ENCODE data around the gene ATOH8.

Gene ATOH8

GRCh38 chr2:85778646-85779379 lies 25.0 kb downstream of the ATOH8 start:
- H3K4me1 ChIP-seq (ENCODE audit: control insufficient read depth, low read length) = no peaks in the 10 kb centered on the region
- no peaks in the 10 kb centered on the region for H3K9me3 ChIP-seq (ENCODE audit: control insufficient read depth, insufficient read depth, low read length)
- no peak overlapping the region for H3K27ac ChIP-seq (ENCODE audit: low read depth, low read length)
- TF ChIP-seq EZH2phosphoT487 (IDR thresholded peaks at IDR 0.05; ENCODE audit: borderline replicate concordance, low read length) (no peak), CTCF (IDR thresholded peaks at IDR 0.05; ENCODE audit: low read depth, low read length, poor library complexity, severe bottlenecking) (no peak)
- no peaks in the 10 kb centered on the region for H3K9me2 ChIP-seq (replicated peaks; ENCODE audit: control insufficient read depth, low read length)
- H3K79me2 ChIP-seq (ENCODE audit: control insufficient read depth, low read length) = no peaks in the 10 kb centered on the region
- peaks cover 3% of the 10 kb centered on the region; the same call in 1 of the 2 replicates for H4K20me1 ChIP-seq (ENCODE audit: control insufficient read depth, insufficient read depth, low read depth, low read length)
- H3K27me3 ChIP-seq (ENCODE audit: control insufficient read depth, low read length) = peaks cover 7% of the 10 kb centered on the region; the same call in 1 of the 2 replicates
- H3K4me3 ChIP-seq (ENCODE audit: low read length) = no peak overlapping the region
- H3K4me2 ChIP-seq (ENCODE audit: low read length) = no peak overlapping the region
- no peaks in the 10 kb centered on the region for H3K36me3 ChIP-seq (ENCODE audit: control insufficient read depth, low read length)
- no peaks in the 10 kb centered on the region for H3F3A ChIP-seq (ENCODE audit: control insufficient read depth, insufficient read depth)

GRCh38 chr2:85779641-85780315 lies 26.0 kb downstream of the ATOH8 start:
- no peaks in the 10 kb centered on the region for H3K9me3 ChIP-seq (ENCODE audit: control insufficient read depth, insufficient read depth, low read length)

GRCh38 chr2:85780316-85781012 lies 26.7 kb downstream of the ATOH8 start:
- H3K4me1 ChIP-seq (ENCODE audit: control insufficient read depth, low read length) = no peaks in the 10 kb centered on the region
- no peaks in the 10 kb centered on the region for H3K9me3 ChIP-seq (ENCODE audit: control insufficient read depth, insufficient read depth, low read length)
- H3K27ac ChIP-seq (ENCODE audit: low read depth, low read length) = no peak overlapping the region
- no peaks in the 10 kb centered on the region for H3K79me2 ChIP-seq (ENCODE audit: control insufficient read depth, low read length)
- H3K4me3 ChIP-seq (ENCODE audit: low read length) = no peak overlapping the region
- H3K36me3 ChIP-seq (ENCODE audit: control insufficient read depth, low read length) = no peaks in the 10 kb centered on the region
- no peak for TF ChIP-seq EZH2phosphoT487 (IDR thresholded peaks at IDR 0.05; ENCODE audit: borderline replicate concordance, low read length)
- no peak for TF ChIP-seq CTCF (IDR thresholded peaks at IDR 0.05; ENCODE audit: low read depth, low read length, poor library complexity, severe bottlenecking)
- H3K4me2 ChIP-seq (ENCODE audit: low read length) = no peak overlapping the region
- H3K27me3 ChIP-seq (ENCODE audit: control insufficient read depth, low read length) = peaks cover 11% of the 10 kb centered on the region
- peaks cover 3% of the 10 kb centered on the region; the same call in 1 of the 2 replicates for H4K20me1 ChIP-seq (ENCODE audit: control insufficient read depth, insufficient read depth, low read depth, low read length)
- H3K9me2 ChIP-seq (replicated peaks; ENCODE audit: control insufficient read depth, low read length) = no peaks in the 10 kb centered on the region
- H3F3A ChIP-seq (ENCODE audit: control insufficient read depth, insufficient read depth) = no peaks in the 10 kb centered on the region

More at GRCh38 chr2:85779641-85780315, 26.0 kb downstream of the ATOH8 start:
- Histone ChIP-seq H4K20me1 (ENCODE audit: control insufficient read depth, insufficient read depth, low read depth, low read length) (peaks cover 3% of the 10 kb centered on the region; the same call in 1 of the 2 replicates), H3K27me3 (ENCODE audit: control insufficient read depth, low read length) (peaks cover 4% of the 10 kb centered on the region), H3K4me2 (ENCODE audit: low read length) (no peak overlapping the region), H3K4me3 (ENCODE audit: low read length) (no peak overlapping the region), H3F3A (ENCODE audit: control insufficient read depth, insufficient read depth) (no peaks in the 10 kb centered on the region), H3K4me1 (ENCODE audit: control insufficient read depth, low read length) (no peaks in the 10 kb centered on the region), H3K79me2 (ENCODE audit: control insufficient read depth, low read length) (no peaks in the 10 kb centered on the region), H3K9me2 (replicated peaks; ENCODE audit: control insufficient read depth, low read length) (no peaks in the 10 kb centered on the region), H3K36me3 (ENCODE audit: control insufficient read depth, low read length) (no peaks in the 10 kb centered on the region), H3K27ac (ENCODE audit: low read depth, low read length) (no peak overlapping the region)
- no peak for TF ChIP-seq EZH2phosphoT487 (IDR thresholded peaks at IDR 0.05; ENCODE audit: borderline replicate concordance, low read length)
- no peak for TF ChIP-seq CTCF (IDR thresholded peaks at IDR 0.05; ENCODE audit: low read depth, low read length, poor library complexity, severe bottlenecking)

All from DOHH2 (cell line).